ENCODE data around the gene STXBP6.

The STXBP6 gene

GRCh38 chr14:24921903-24922302, 128.0 kb downstream of the STXBP6 start:
- DNase-seq (ENCODE audit: low read depth in 1 of 2, low spot score in 1 of 2), result no peak
- H3K4me3 ChIP-seq (replicated peaks; ENCODE audit: insufficient read depth, low read length), result no peak overlapping the region
- peaks cover 5% of the 10 kb centered on the region for H3K27me3 ChIP-seq (ENCODE audit: insufficient read depth, poor library complexity, severe bottlenecking)
- TF ChIP-seq GABPA (IDR thresholded peaks at IDR 0.05; ENCODE audit: low read depth) (no peak), POLR2AphosphoS5 (IDR thresholded peaks at IDR 0.05; ENCODE audit: low read depth) (no peak), SPI1 (IDR thresholded peaks at IDR 0.05; ENCODE audit: borderline replicate concordance, low read depth) (no peak), CTCF (IDR thresholded peaks at IDR 0.05; ENCODE audit: insufficient read depth, low read length) (no peak)
- TF ChIP-seq, protein P1, sequence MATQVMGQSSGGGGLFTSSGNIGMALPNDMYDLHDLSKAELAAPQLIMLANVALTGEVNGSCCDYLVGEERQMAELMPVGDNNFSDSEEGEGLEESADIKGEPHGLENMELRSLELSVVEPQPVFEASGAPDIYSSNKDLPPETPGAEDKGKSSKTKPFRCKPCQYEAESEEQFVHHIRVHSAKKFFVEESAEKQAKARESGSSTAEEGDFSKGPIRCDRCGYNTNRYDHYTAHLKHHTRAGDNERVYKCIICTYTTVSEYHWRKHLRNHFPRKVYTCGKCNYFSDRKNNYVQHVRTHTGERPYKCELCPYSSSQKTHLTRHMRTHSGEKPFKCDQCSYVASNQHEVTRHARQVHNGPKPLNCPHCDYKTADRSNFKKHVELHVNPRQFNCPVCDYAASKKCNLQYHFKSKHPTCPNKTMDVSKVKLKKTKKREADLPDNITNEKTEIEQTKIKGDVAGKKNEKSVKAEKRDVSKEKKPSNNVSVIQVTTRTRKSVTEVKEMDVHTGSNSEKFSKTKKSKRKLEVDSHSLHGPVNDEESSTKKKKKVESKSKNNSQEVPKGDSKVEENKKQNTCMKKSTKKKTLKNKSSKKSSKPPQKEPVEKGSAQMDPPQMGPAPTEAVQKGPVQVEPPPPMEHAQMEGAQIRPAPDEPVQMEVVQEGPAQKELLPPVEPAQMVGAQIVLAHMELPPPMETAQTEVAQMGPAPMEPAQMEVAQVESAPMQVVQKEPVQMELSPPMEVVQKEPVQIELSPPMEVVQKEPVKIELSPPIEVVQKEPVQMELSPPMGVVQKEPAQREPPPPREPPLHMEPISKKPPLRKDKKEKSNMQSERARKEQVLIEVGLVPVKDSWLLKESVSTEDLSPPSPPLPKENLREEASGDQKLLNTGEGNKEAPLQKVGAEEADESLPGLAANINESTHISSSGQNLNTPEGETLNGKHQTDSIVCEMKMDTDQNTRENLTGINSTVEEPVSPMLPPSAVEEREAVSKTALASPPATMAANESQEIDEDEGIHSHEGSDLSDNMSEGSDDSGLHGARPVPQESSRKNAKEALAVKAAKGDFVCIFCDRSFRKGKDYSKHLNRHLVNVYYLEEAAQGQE (IDR thresholded peaks at IDR 0.05; ENCODE audit: insufficient replicate concordance, low read depth), result no peak
- no peak overlapping the region for H3K27ac ChIP-seq (replicated peaks)

GRCh38 chr14:24920265-24921075, 129.5 kb downstream of the STXBP6 start:
- peaks cover 7% of the 10 kb centered on the region for H3K27me3 ChIP-seq (ENCODE audit: insufficient read depth, poor library complexity, severe bottlenecking)
- no peak for TF ChIP-seq GABPA (IDR thresholded peaks at IDR 0.05; ENCODE audit: low read depth)
- no peak for TF ChIP-seq CTCF (IDR thresholded peaks at IDR 0.05; ENCODE audit: insufficient read depth, low read length)
- no peak for TF ChIP-seq SPI1 (IDR thresholded peaks at IDR 0.05; ENCODE audit: borderline replicate concordance, low read depth)
- no peak for TF ChIP-seq POLR2AphosphoS5 (IDR thresholded peaks at IDR 0.05; ENCODE audit: low read depth)
- TF ChIP-seq, protein P1 (IDR thresholded peaks at IDR 0.05; ENCODE audit: insufficient replicate concordance, low read depth), result no peak
- DNase-seq (ENCODE audit: low read depth in 1 of 2, low spot score in 1 of 2), result no peak
- no peak overlapping the region for H3K4me3 ChIP-seq (replicated peaks; ENCODE audit: insufficient read depth, low read length)
- H3K27ac ChIP-seq (replicated peaks), result no peak overlapping the region

GRCh38 chr14:24918822-24919221, 131.1 kb downstream of the STXBP6 start:
- H3K27ac ChIP-seq (replicated peaks), result no peak overlapping the region
- DNase-seq (ENCODE audit: low read depth in 1 of 2, low spot score in 1 of 2), result no peak

More at GRCh38 chr14:24918822-24919221, 131.1 kb downstream of the STXBP6 start:
- H3K27me3 ChIP-seq (ENCODE audit: insufficient read depth, poor library complexity, severe bottlenecking), result peaks cover 7% of the 10 kb centered on the region
- TF ChIP-seq, protein P1 (IDR thresholded peaks at IDR 0.05; ENCODE audit: insufficient replicate concordance, low read depth), result no peak
- no peak for TF ChIP-seq CTCF (IDR thresholded peaks at IDR 0.05; ENCODE audit: insufficient read depth, low read length)
- no peak for TF ChIP-seq GABPA (IDR thresholded peaks at IDR 0.05; ENCODE audit: low read depth)
- no peak for TF ChIP-seq POLR2AphosphoS5 (IDR thresholded peaks at IDR 0.05; ENCODE audit: low read depth)
- no peak for TF ChIP-seq SPI1 (IDR thresholded peaks at IDR 0.05; ENCODE audit: borderline replicate concordance, low read depth)
- no peak overlapping the region for H3K4me3 ChIP-seq (replicated peaks; ENCODE audit: insufficient read depth, low read length)
